Stimulated activated CD8-positive, alpha-beta memory T cell treated with anti-CD3 and anti-CD28 coated beads, Interleukin-4, amount 100 ng/mL, for 4 hours (primary cell): ENCODE results near the gene RNF19B.

Experiments used
- DNase-seq, 2 donors: peaks; one replicate each; pipeline ENCODE4 v3.0.0-alpha.2; 2020; ENCODE audit warnings: low read depth in 2 of 2, low spot score in 1 of 2

RNF19B gene

GRCh38 chr1:32889731-32890278 is 74.8 kb downstream of the RNF19B start:
- no peak for DNase-seq

GRCh38 chr1:32888677-32889420 is 75.8 kb downstream of the RNF19B start:
- no peak for DNase-seq

GRCh38 chr1:32888134-32888533 is 76.5 kb downstream of the RNF19B start:
- no peak for DNase-seq

- DNase-seq = no peak
Measured at GRCh38 chr1:32887623-32888022, 77.0 kb downstream of the RNF19B start.

GRCh38 chr1:32886828-32887414 is 77.7 kb downstream of the RNF19B start:
- no peak for DNase-seq
